Uterus (tissue), 4 donors: ENCODE data around the gene CCDC136. TPM values are rescaled to one million over a fixed set of nuclear protein-coding genes. Genes with fewer than 3 reads are reported as not detected.
A peak's percentile ranks its signal among the peaks of the same experiment; 100 is the strongest.

Source experiments
- DNase-seq, 2 donors: peaks; one replicate each; pipeline ENCODE4 v3.0.0-alpha.2; 2019 to 2020
- H3K27ac ChIP-seq, 2 donors: fragments of 200-600 bp; sonication (generic); 1 replicate in 1 of 2; 2 replicates in 1 of 2; pipeline ENCODE4 v1.5.1; 2016 to 2018
- H3K27me3 ChIP-seq, 2 donors: fragments of 200-600 bp; sonication (generic); one replicate each; pipeline ENCODE4 v1.5.1; 2018 to 2019; ENCODE audit warnings: control low read depth in 1 of 2
- H3K36me3 ChIP-seq, 2 donors: fragments of 200-600 bp; sonication (generic); one replicate each; pipeline ENCODE4 v1.5.1; 2019; ENCODE audit warnings: control low read depth in 1 of 2
- H3K4me1 ChIP-seq, 2 donors: fragments of 200-600 bp; sonication (generic); one replicate each; pipeline ENCODE4 v1.5.1; 2018 to 2019; ENCODE audit warnings: control low read depth in 1 of 2
- H3K4me3 ChIP-seq, 2 donors: fragments of 200-600 bp; sonication (generic); 1 replicate in 1 of 2; 2 replicates in 1 of 2; pipeline ENCODE4 v1.5.1; 2018 to 2019; ENCODE audit warnings: mild to moderate bottlenecking in 1 of 2
- H3K9me3 ChIP-seq, 2 donors: fragments of 200-600 bp; sonication (generic); one replicate each; pipeline ENCODE4 v1.5.1; 2019; ENCODE audit warnings: control low read depth in 1 of 2
- POLR2A ChIP-seq, 2 donors: fragments of 450-650 bp; IDR thresholded peaks; one replicate each; pipeline ENCODE4 v1.6.1; 2016; ENCODE audit warnings: antibody characterized with exemption in 2 of 2, mild to moderate bottlenecking in 1 of 2, moderate library complexity in 1 of 2
- intact Hi-C: fragments of 100-400 bp; cut with DNase I; formaldehyde crosslinking; loops from one replicate; pipeline ENCODE4 v1.15.1; 2023; ENCODE audit warnings: low total_unique reads
- total RNA-seq, 4 donors: library from RNA; depleted of rRNA in 3 of 4; stranded (reverse); fragments of >200 nt in 3 of 4; gene quantifications; one replicate each; pipeline versions ENCODE4 v1.1.0 to v1.2.4, GENCODE V29; 2014 to 2023
- TF ChIP-seq, protein P1 (sequence below), 4 experiments: fragments of 200-600 bp in 2 of 4; fragments of 450-650 bp in 2 of 4; sonication (generic) in 2 of 4; IDR thresholded peaks; one replicate each; pipeline ENCODE4 v1.5.1; 2016 to 2019; ENCODE audit warnings: antibody characterized with exemption in 4 of 4, mild to moderate bottlenecking in 2 of 4, moderate library complexity in 1 of 4
- donor health status: DM: yes; HTN: yes; CAD: no.

Gene CCDC136
- total RNA-seq, 4 donors from 2014 or later = 11.5 to 26.4 (median 14.8) TPM

DNA sequence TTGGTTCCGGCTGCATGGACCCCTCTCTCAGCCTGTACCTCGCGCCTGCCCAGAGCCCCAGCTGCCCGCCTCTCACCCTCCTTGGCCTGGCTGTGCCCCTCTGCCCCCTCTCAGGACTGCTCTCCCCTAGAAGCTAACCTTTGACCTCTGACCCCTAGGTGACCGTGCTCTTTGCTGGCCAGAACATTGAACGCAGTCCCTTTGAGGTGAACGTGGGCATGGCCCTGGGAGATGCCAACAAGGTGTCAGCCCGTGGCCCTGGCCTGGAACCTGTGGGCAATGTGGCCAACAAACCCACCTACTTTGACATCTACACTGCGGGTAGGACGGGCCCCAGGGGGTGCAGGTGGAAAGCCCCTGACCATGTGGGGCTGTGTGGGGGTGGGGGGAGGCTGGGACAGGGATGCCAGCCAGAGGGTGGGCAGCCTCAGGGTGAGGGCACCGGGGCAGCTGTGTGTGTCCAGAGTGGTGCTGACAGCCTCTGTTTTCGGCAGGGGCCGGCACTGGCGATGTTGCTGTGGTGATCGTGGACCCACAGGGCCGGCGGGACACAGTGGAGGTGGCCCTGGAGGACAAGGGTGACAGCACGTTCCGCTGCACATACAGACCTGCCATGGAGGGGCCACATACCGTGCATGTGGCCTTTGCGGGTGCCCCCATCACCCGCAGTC lies 46.5 kb downstream of the CCDC136 start:
- Histone ChIP-seq H3K9me3 (no peaks in the 10 kb centered on the region), H3K27me3 (no peaks in the 10 kb centered on the region), H3K4me3 (no peak overlapping the region), H3K4me1 (peaks cover 6 to 10% of the 10 kb centered on the region in 2 donors), H3K36me3 (no peaks in the 10 kb centered on the region), H3K27ac (peak overlapping the region in 1 of 2 donors; percentile 0)
- intact Hi-C loops = no loop called here
- DNase-seq = peak; percentile 16 to 17
- TF ChIP-seq, protein P1, sequence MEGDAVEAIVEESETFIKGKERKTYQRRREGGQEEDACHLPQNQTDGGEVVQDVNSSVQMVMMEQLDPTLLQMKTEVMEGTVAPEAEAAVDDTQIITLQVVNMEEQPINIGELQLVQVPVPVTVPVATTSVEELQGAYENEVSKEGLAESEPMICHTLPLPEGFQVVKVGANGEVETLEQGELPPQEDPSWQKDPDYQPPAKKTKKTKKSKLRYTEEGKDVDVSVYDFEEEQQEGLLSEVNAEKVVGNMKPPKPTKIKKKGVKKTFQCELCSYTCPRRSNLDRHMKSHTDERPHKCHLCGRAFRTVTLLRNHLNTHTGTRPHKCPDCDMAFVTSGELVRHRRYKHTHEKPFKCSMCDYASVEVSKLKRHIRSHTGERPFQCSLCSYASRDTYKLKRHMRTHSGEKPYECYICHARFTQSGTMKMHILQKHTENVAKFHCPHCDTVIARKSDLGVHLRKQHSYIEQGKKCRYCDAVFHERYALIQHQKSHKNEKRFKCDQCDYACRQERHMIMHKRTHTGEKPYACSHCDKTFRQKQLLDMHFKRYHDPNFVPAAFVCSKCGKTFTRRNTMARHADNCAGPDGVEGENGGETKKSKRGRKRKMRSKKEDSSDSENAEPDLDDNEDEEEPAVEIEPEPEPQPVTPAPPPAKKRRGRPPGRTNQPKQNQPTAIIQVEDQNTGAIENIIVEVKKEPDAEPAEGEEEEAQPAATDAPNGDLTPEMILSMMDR (IDR thresholded peaks at IDR 0.05) = no peak
- no peak for TF ChIP-seq POLR2A (IDR thresholded peaks at IDR 0.05)

DNA sequence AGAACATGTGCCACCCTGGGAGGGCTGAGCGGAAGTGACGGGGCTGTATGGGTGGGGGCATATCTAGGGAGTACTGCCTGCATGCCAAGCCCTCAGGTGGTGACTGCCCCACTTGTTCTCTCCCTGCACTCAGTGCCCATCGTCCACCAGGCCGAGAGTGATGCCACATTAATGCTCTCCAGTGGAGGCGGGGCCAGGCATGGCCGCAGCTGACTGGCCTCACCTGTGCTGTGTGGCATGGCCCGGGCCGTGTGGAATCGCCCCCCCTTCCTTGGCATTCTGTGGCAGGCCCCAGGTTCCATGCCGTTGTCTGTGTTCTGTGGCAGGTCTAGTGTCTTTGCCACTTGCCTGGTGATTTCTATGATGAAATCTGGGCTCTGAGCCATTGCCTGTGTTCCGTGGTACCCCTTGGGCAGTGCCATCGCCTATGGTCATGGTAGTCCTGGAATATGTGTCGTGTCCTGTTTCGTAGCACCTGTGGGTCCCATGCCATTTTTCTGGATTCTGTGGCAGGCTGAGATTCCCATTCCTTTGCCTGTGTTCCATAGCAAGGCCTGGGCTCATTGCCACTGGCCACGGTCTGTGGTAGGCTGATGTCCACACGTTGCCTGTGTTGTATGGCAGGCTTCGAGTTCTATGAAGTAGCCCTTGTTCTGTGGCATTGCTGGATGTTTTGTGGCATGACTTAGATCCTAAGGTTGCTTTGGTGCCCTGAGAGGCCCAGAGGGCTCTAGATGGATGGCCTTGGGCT lies 47.4 kb downstream of the CCDC136 start:
- Histone ChIP-seq H3K27ac (no peak overlapping the region), H3K4me3 (no peak overlapping the region), H3K9me3 (no peaks in the 10 kb centered on the region), H3K27me3 (no peaks in the 10 kb centered on the region), H3K36me3 (no peaks in the 10 kb centered on the region), H3K4me1 (peaks cover 6 to 8% of the 10 kb centered on the region in 2 donors)
- no peak for TF ChIP-seq POLR2A (IDR thresholded peaks at IDR 0.05)
- TF ChIP-seq, protein P1 (IDR thresholded peaks at IDR 0.05) = no peak
- peak in 1 of 2 donors; percentile 13 for DNase-seq
- intact Hi-C loops = no loop called here

DNA sequence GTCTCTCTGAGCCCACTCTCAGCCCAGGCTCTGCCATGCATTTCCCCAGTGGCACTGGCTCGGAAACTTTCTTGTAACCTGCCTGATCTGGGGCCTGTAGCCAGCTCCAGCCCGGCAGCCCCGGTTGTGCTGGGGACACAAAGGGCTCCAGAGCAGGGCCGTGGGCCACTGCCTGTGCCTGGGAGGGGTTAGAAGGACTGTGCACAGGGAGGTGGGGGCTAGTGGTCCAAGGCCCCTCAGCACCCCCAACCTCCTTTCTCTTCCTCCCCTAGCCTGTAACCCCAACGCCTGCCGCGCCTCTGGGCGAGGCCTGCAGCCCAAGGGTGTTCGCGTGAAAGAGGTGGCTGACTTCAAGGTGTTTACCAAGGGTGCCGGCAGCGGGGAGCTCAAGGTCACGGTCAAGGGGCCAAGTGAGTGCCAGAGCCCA lies 48.0 kb downstream of the CCDC136 start:
- no peak overlapping the region for H3K27ac ChIP-seq
- H3K36me3 ChIP-seq = no peaks in the 10 kb centered on the region
- intact Hi-C loops = no loop called here

DNA sequence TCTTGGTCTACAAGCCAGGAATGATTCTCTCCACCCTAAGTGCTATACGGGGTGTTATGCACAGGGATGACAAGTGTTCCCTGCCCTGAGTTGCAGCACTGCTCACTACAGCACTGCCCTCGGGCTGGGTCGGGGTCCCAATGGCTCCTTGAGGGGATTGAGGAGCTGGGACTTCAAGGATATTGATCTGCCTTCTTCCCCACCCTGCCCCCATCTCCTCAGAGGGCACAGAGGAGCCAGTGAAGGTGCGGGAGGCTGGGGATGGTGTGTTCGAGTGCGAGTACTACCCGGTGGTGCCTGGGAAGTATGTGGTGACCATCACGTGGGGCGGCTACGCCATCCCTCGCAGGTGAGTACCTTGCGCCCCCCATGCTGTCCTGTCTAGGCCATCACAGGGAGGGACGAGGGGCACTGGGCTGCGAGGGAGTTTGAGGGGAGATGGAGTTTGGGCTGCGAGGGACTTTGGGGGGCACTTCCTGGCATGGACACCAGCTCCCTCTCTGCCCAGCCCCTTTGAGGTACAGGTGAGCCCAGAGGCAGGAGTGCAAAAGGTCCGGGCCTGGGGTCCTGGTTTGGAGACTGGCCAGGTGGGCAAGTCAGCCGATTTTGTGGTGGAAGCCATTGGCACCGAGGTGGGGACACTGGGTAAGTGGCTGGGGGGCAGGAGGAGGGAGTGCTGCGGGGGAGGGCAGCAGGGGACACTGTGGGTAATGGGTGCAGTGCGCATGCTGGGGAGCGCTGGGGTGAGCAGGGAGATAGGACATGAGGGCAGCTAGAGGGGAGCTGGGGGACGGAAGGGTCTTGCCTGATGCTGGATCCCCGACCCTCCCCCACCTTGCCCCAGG lies 48.8 kb downstream of the CCDC136 start:
- peaks cover 6 to 8% of the 10 kb centered on the region in 2 donors for H3K4me1 ChIP-seq
- H3K27me3 ChIP-seq = no peaks in the 10 kb centered on the region
- intact Hi-C loops = no loop called here
- no peak overlapping the region for H3K27ac ChIP-seq
- no peak overlapping the region for H3K4me3 ChIP-seq
- TF ChIP-seq, protein P1 (IDR thresholded peaks at IDR 0.05) = no peak
- TF ChIP-seq POLR2A (IDR thresholded peaks at IDR 0.05) = no peak
- DNase-seq = peak in 1 of 2 donors; percentile 15
- H3K36me3 ChIP-seq = no peaks in the 10 kb centered on the region
- no peaks in the 10 kb centered on the region for H3K9me3 ChIP-seq

More for the DNA sequence above, 48.0 kb downstream of the CCDC136 start:
- Histone ChIP-seq H3K27me3 (no peaks in the 10 kb centered on the region), H3K4me3 (no peak overlapping the region), H3K9me3 (no peaks in the 10 kb centered on the region), H3K4me1 (peaks cover 6 to 8% of the 10 kb centered on the region in 2 donors)
- no peak for TF ChIP-seq POLR2A (IDR thresholded peaks at IDR 0.05)
- TF ChIP-seq, protein P1 (IDR thresholded peaks at IDR 0.05) = no peak
- DNase-seq = peak in 1 of 2 donors; percentile 15
